ENCODE measurements around the gene MRTO4. TPM values are rescaled to one million over a fixed set of nuclear protein-coding genes. Genes with fewer than 3 reads are reported as not detected.

Gene MRTO4
- total and polyA plus RNA-seq, 9 of the 15 experiments (the other 6 are each of a cell fraction or from before 2014, with no cell fraction given), result 62.0 to 173 (median 146) TPM

DNA sequence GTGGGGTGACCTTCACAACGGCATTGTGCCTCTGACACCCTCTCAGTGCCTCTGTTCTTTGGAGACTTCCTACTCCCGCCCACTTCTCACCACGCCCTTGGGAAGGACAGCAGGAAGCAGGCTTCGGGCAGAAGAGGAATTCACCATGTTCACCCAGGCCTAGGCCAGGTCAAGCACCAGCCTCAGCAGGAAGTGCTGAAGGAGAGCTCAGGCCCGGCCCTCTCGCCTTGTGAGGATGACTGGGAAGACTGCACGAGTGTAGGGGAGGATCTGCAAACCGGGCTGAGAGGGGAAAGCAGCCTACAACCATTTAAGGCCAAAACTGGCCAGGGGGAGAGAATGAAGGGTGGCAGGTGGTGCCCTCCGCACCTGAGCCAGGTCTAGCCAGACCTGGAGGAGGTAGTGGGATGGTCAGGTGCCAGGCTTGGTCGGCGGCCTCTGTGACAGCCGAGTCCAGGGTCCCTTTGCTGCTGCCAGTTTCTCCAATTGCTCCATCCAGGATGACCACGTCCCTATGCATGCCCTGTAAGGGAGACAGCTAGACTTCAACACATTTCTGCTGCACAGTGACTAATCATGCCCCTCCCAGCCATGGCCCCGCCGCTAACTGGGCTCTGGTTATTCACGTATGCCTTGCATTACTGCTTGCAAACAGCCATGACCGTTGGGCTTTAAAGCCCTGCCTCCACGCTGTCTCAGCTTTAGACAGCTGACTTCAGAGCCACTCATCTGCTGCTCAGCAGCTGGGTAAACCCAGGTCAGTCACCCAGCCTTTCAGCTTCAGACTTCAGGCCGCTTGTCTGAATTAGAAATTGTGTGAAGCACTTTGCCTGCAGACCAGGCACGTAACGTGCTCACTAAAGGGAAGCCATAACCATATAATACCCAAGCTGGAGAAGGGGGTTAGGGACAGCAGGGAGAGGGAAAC is 8.9 kb downstream of the MRTO4 start:
- ATAC-seq (peak; percentile 65), DNase-seq (ENCODE audit: extremely low read depth in 1 of 4, low spot score in 3 of 4) (peak in 2 of 4 experiments; percentile 24 to 40), FAIRE-seq (peak; percentile 69)
- Histone ChIP-seq H2AFZ (ENCODE audit: low read depth, low read length) (no peak overlapping the region), H3K27ac (ENCODE audit: extremely low read depth, low read depth, low read length) (peak overlapping the region; percentile 52; the same call in 2 of the 3 replicates), H3K79me2 (ENCODE audit: control insufficient read depth, insufficient read depth, low read length) (peaks cover 12% of the 10 kb centered on the region), H3K9me1 (ENCODE audit: control insufficient read depth, insufficient read depth, low read length) (no peaks in the 10 kb centered on the region), H4K20me1 (replicated peaks; ENCODE audit: control insufficient read depth, insufficient read depth, low read length) (peaks cover 10% of the 10 kb centered on the region), H3K4me1 (replicated peaks in 1 of 2; ENCODE audit: control insufficient read depth in 2 of 2, insufficient read depth in 2 of 2, low read length in 2 of 2) (peaks cover 0 to 13% of the 10 kb centered on the region in 2 experiments; a peak in 3 of 5 replicates), H3K4me2 (ENCODE audit: insufficient read depth, low read length) (no peak overlapping the region), H3K36me3 (ENCODE audit: control insufficient read depth, insufficient read depth, low read length) (peaks cover 56% of the 10 kb centered on the region), H3K9ac (ENCODE audit: insufficient read depth in 1 of 2, low read depth in 2 of 2, low read length in 2 of 2) (peak overlapping the region in 1 of 2 experiments; percentile 53; a peak in 2 of 4 replicates), H3K9me3 (replicated peaks; ENCODE audit: control insufficient read depth, insufficient read depth, low read depth, low read length) (no peaks in the 10 kb centered on the region), H3K4me3 (no peak overlapping the region), H3K27me3 (ENCODE audit: control insufficient read depth in 2 of 2, insufficient read depth in 2 of 2, low read length in 2 of 2) (no peaks in the 10 kb centered on the region)
- BruUV-seq (replicated peaks), result no TSS peak
- CTCF ChIA-PET (ENCODE audit: low intra/inter-chr PET ratio), result interaction anchor here (0.7 kb wide), 1 partner anchor 211 kb away, joined by 3 read pairs; no protein-coding TSS in a partner anchor
- POLR2A ChIA-PET, result interaction anchor here (0.6 to 5.0 kb wide), 6 partner anchors 9 to 71 kb away, joined by 3 to 37 read pairs (median 11); partner anchors contain the start of genes AKR7A2, EMC1, MRTO4 and SLC66A1
- intact Hi-C loops (cut with micrococcal nuclease) (no loop called here), in situ Hi-C loops (cut with MboI) (no loop called here)
- 65% methylated on average over 20 of the region's 21 CpGs for WGBS (ENCODE audit: insufficient coverage, low coverage, missing lambda C conversion rate)
- no peak for TF ChIP-seq RAD21 (CRISPR knock-in tag; conservative IDR thresholded peaks at IDR 0.05 in 1 of 2, IDR thresholded peaks at IDR 0.05 in 1 of 2)
- TF ChIP-seq MYNN (IDR thresholded peaks at IDR 0.05), result peak; percentile 8; the same call in 1 of the 2 replicates
- TF ChIP-seq MYNN (CRISPR knock-in tag; IDR thresholded peaks at IDR 0.05), result no peak
- no peak for TF ChIP-seq ZNF780A (CRISPR knock-in tag; IDR thresholded peaks at IDR 0.05)
- no peak for TF ChIP-seq ZHX1 (conservative IDR thresholded peaks at IDR 0.05; ENCODE audit: low read length)
- TF ChIP-seq E2F3 (CRISPR knock-in tag; IDR thresholded peaks at IDR 0.05), result no peak
- no peak for TF ChIP-seq ZNF668 (CRISPR knock-in tag; IDR thresholded peaks at IDR 0.05)
- TF ChIP-seq NFATC3 (IDR thresholded peaks at IDR 0.05), result no peak
- peak; percentile 57; the same call in 1 of the 2 replicates for TF ChIP-seq ETS1 (conservative IDR thresholded peaks at IDR 0.05; ENCODE audit: control insufficient read depth, low read depth, low read length)
- TF ChIP-seq MCM3 (IDR thresholded peaks at IDR 0.05), result no peak
- peak; percentile 43 for TF ChIP-seq POLR2B (IDR thresholded peaks at IDR 0.05; ENCODE audit: low read depth, partially characterized antibody)
- TF ChIP-seq, protein P1, sequence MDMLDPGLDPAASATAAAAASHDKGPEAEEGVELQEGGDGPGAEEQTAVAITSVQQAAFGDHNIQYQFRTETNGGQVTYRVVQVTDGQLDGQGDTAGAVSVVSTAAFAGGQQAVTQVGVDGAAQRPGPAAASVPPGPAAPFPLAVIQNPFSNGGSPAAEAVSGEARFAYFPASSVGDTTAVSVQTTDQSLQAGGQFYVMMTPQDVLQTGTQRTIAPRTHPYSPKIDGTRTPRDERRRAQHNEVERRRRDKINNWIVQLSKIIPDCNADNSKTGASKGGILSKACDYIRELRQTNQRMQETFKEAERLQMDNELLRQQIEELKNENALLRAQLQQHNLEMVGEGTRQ (CRISPR knock-in tag; IDR thresholded peaks at IDR 0.05), result no peak
- TF ChIP-seq ZNF589 (CRISPR knock-in tag; IDR thresholded peaks at IDR 0.05; ENCODE audit: low read depth), result no peak
- 0 out of 2 replicates have a peak, but pooled peaks have one; percentile 20 for TF ChIP-seq ELF1 (tag; IDR thresholded peaks at IDR 0.05)
- TF ChIP-seq, protein P2, sequence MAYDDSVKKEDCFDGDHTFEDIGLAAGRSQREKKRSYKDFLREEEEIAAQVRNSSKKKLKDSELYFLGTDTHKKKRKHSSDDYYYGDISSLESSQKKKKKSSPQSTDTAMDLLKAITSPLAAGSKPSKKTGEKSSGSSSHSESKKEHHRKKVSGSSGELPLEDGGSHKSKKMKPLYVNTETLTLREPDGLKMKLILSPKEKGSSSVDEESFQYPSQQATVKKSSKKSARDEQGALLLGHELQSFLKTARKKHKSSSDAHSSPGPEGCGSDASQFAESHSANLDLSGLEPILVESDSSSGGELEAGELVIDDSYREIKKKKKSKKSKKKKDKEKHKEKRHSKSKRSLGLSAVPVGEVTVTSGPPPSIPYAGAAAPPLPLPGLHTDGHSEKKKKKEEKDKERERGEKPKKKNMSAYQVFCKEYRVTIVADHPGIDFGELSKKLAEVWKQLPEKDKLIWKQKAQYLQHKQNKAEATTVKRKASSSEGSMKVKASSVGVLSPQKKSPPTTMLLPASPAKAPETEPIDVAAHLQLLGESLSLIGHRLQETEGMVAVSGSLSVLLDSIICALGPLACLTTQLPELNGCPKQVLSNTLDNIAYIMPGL (CRISPR knock-in tag; IDR thresholded peaks at IDR 0.05), result no peak

Data from K562 (cell line).